HUES48 (cell line): ENCODE data around the gene FKBP2.
A peak's percentile ranks its signal among the peaks of the same experiment; 100 is the strongest.

Experiments
- H3K27ac ChIP-seq: one replicate; pipeline ENCODE4 v1.7.0; 2013; ENCODE audit warnings: low read depth, low read length, inconsistent platforms
- H3K27me3 ChIP-seq: 2 replicates; pipeline ENCODE4 v1.6.1; 2013; ENCODE audit warnings: mild to moderate bottlenecking, low read length; ENCODE audit not compliant: control insufficient read depth, insufficient read depth
- H3K36me3 ChIP-seq: 2 replicates; pipeline ENCODE4 v1.6.1; 2013; ENCODE audit warnings: low read length; ENCODE audit not compliant: control insufficient read depth, insufficient read depth
- H3K4me1 ChIP-seq: 2 replicates; pipeline ENCODE4 v1.6.1; 2013; ENCODE audit warnings: mild to moderate bottlenecking, low read length; ENCODE audit not compliant: control insufficient read depth, insufficient read depth
- H3K4me3 ChIP-seq: 2 replicates; pipeline ENCODE4 v1.5.1; 2013; ENCODE audit warnings: mild to moderate bottlenecking, low read depth, low read length
- H3K9ac ChIP-seq: 2 replicates; pipeline ENCODE4 v1.6.1; 2013; ENCODE audit warnings: mild to moderate bottlenecking, low read depth, low read length, moderate library complexity
- H3K9me3 ChIP-seq: 2 replicates; pipeline ENCODE4 v1.6.1; 2013; ENCODE audit warnings: low read length; ENCODE audit not compliant: control insufficient read depth, insufficient read depth

The FKBP2 gene

DNA sequence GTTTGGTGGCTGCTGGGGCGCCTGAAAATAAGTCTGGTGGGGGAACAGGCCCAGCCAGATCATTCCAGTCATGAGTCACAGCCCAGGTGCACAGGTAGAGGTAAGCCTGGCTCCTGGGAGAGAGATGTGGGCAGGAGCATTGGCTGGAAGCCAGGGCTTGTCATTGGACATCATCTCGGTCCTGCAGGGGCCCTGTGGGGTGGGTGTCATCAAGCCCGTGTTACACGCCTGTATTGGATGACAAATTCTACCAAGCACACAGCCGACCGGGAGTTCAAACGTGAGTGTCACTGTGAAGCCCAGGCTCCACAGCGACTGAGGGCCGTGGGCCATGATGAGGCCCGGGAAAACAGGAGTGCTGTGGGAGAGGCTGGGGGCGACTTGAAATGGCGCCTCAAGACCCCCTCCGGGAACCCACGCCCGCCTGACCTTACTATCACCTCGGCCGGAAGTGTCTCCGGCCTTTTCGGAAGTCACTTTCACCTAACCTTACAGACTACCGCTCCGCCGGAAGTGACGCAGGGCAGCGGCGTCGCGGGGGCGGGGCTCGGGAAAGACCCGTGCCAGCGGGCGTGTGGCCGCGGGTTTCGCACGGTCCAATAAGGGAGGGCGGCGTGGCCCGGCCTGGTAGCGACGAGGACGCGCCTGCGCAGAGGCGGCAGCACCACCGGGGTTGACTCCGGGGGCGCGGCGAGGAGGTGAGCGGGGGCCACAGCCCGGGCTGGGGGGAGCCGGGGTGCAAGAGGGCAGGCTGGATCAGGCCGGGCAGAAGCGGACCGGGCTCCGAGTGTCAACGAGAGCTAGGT lies at the start of gene FKBP2:
TSS of gene FKBP2 (plus strand) at position 661 of the 806 bp plus-strand sequence. CDS start 1,293 bp downstream, outside the sequence.
- Histone ChIP-seq H3K9me3 (no peaks in the 10 kb centered on the region), H3K36me3 (peaks cover 35% of the 10 kb centered on the region), H3K27ac (peak within 1 kb of the TSS; percentile 99), H3K27me3 (no peaks in the 10 kb centered on the region), H3K9ac (peak within 1 kb of the TSS; percentile 82), H3K4me3 (peak within 1 kb of the TSS; percentile 95), H3K4me1 (peaks cover 4% of the 10 kb centered on the region)

DNA sequence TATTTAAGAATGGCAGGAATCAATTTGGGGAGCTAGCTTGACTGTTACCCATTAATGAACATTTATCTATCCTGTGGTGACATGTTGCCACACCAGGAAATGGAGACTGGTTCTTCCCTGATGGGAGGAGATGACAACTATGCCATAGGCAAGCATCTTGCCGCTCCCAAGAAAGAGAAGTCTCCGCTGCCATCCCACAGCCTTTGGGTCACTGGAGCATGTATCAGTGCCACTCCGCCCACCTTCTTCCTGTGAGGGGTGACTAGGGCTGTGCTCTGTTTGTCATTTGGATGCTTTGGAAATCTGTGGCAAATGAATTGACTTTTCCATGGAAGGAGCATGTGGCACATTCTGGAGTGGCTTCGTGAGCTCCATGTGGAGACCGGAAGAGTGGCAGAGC lies 48.5 kb upstream of the FKBP2 start:
- Histone ChIP-seq H3K27me3 (no peaks in the 10 kb centered on the region), H3K4me3 (no peak overlapping the region), H3K9me3 (no peaks in the 10 kb centered on the region), H3K9ac (no peak overlapping the region), H3K27ac (no peak overlapping the region), H3K36me3 (peaks cover 69% of the 10 kb centered on the region), H3K4me1 (no peaks in the 10 kb centered on the region)

DNA sequence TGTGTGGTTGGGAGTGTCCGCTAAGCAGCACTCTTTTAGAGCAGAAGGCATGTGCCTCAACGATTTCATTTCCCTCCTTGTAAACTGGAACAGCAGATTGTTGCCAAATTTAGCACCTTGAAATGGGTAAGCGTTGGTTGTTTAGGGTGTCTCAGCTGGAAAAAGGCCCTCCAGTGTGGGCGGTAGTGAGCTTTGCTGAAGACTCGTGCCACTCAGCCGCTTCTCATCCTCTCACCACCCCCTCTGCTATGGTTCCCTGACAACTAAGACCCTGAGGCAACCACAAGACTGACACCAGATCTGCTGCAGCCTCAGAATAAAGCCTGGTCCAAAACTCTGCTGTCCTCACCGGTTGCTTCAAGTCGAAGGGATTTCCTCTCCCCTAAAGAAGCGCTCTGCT lies 44.3 kb upstream of the FKBP2 start:
- Histone ChIP-seq H3K27ac (no peak overlapping the region), H3K36me3 (peaks cover 90% of the 10 kb centered on the region), H3K9ac (no peak overlapping the region), H3K9me3 (no peaks in the 10 kb centered on the region), H3K4me1 (no peaks in the 10 kb centered on the region), H3K27me3 (no peaks in the 10 kb centered on the region), H3K4me3 (no peak overlapping the region)

DNA sequence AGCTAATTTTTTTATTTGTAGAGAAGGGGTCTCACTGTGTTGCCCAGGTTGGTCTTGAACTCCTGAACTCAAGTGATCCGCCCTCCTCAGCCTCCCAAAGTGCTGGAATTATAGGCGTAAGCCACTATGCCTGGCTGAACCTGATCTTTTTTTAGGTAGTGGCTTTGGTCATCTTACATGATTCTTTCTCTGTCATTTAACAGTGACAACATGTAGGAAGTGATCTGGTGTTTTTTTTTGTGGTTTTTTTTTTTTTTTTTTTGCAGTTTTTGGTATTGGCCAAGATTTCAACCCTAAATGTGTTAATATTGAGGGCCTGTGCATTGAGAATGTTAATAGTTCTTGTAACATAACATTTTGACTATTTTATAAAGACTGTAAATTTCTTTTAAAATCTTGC lies 42.4 kb upstream of the FKBP2 start:
- Histone ChIP-seq H3K9me3 (no peaks in the 10 kb centered on the region), H3K36me3 (peaks cover 94% of the 10 kb centered on the region), H3K27me3 (no peaks in the 10 kb centered on the region), H3K27ac (no peak overlapping the region), H3K9ac (no peak overlapping the region), H3K4me1 (no peaks in the 10 kb centered on the region), H3K4me3 (no peak overlapping the region)

DNA sequence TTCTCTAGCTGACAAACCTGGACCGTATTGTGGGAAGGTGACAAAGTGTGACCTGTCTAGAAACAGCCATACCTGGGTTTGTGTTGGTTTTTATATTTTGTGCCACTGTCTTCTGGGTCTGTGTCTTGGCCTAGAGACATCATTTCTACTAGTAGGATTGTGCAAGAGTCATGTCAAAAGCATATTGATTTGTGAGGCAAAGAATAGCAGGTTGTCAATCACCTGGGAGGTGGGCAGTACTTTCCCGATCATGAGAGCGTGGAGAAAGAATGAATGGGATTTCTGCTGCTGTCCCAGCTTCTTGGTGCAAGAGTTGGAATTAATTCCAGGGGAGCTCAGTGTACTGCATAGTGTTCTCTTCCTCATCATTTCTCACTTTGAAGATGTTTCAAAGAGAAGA lies 39.4 kb upstream of the FKBP2 start:
- H3K36me3 ChIP-seq = peaks cover 92% of the 10 kb centered on the region

DNA sequence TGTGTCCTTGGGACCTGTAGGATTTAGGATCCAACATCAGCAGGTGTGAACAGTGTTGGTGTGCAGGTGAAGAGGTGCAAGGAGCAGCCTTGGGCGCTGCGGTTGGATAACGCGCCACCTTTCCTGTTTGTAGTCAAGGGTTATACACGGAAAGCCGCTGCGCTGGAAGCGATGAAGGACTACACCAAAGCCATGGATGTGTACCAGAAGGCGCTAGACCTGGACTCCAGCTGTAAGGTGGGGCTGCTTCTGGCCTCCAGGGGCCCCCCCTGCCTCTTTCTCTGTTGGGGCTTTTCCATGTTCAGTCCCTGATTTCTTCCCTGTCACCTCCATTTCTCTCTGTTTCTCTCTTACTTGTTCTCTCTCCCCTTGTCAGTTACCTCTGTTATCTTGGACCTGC lies 37.9 kb upstream of the FKBP2 start:
- H3K4me3 ChIP-seq = no peak overlapping the region

More for the DNA sequence above, 39.4 kb upstream of the FKBP2 start:
- H3K27ac ChIP-seq = no peak overlapping the region
- no peaks in the 10 kb centered on the region for H3K4me1 ChIP-seq
- no peaks in the 10 kb centered on the region for H3K9me3 ChIP-seq
- H3K27me3 ChIP-seq = no peaks in the 10 kb centered on the region
- no peak overlapping the region for H3K9ac ChIP-seq
- no peak overlapping the region for H3K4me3 ChIP-seq

DNA sequence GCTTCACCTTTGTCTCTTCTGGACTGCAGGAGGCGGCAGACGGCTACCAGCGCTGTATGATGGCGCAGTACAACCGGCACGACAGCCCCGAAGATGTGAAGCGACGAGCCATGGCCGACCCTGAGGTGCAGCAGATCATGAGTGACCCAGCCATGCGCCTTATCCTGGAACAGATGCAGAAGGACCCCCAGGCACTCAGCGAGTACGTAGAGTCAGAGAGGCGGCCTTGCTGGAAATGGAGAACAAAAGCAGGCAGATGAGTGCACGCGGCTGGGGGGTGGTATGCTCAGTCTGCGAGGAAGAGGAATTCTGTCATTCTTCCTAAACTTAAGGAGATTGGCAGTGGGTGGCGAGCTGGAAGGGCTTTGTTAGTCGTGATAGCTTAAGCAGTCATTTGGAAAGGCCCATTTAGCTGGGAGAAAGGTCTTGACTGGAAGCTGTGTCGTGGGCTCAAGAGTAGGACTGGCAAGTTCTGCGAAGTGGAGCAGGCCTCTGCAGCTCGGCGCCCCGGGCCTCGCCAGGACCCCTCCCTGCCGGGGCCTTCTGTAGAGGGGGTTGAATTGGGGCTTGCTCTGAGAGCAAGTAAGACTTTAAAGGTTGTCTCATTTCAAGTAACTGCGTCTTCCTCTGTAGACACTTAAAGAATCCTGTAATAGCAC lies 37.3 kb upstream of the FKBP2 start:
- Histone ChIP-seq H3K27ac (no peak overlapping the region), H3K36me3 (peaks cover 87% of the 10 kb centered on the region), H3K27me3 (no peaks in the 10 kb centered on the region), H3K9me3 (no peaks in the 10 kb centered on the region), H3K4me3 (no peak overlapping the region), H3K9ac (0 out of 2 replicates have a peak overlapping the region, but pooled peaks have one; percentile 3), H3K4me1 (no peaks in the 10 kb centered on the region)

More for the DNA sequence above, 37.9 kb upstream of the FKBP2 start:
- Histone ChIP-seq H3K27me3 (no peaks in the 10 kb centered on the region), H3K4me1 (no peaks in the 10 kb centered on the region), H3K9ac (no peak overlapping the region), H3K27ac (no peak overlapping the region), H3K9me3 (no peaks in the 10 kb centered on the region), H3K36me3 (peaks cover 92% of the 10 kb centered on the region)

DNA sequence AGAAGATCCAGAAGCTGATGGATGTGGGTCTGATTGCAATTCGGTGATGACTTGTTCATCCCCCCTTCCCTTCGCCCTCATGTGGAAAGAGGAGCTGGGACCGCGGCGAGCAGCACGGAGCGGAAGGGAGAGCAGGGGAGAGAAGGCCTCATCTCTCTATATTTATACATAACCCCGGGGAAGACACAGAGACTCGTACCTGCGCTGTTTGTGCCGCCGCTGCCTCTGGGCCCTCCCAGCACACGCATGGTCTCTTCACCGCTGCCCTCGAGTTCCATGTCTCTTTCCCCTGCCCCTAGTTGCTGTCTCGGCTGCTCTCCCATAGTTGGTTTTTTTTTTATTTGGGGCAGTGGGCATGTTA lies 36.8 kb upstream of the FKBP2 start:
- H3K27me3 ChIP-seq = no peaks in the 10 kb centered on the region
- H3K9me3 ChIP-seq = no peaks in the 10 kb centered on the region
- no peak overlapping the region for H3K27ac ChIP-seq
- H3K4me3 ChIP-seq = no peak overlapping the region
- H3K4me1 ChIP-seq = no peaks in the 10 kb centered on the region
- H3K9ac ChIP-seq = no peak overlapping the region
- peaks cover 82% of the 10 kb centered on the region for H3K36me3 ChIP-seq

DNA sequence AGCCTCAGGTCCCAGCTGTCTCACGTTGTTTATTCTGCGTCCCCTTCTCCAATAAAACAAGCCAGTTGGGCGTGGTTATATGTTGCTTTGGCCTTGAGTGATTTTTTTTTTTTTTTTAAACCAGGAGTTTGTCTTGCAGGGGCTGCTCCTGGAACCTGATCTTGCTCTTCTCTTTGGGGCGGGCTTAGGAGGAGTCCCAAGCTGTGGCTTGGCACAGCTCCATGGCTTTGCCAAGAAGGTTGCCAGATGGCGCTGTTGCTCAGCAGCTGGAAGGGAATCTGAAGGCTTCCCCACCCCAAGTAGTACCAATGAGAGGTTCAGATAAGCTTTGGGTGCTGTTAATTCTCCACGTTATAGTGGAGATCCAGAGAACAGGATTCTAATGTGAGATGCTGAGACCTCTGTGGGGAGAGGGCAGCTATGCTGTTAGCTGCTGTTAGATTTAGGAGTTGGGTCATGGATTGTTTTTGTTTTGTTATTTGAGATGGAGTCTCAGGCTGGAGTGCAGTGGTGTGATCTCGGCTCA lies 36.4 kb upstream of the FKBP2 start:
- Histone ChIP-seq H3K4me1 (no peaks in the 10 kb centered on the region), H3K36me3 (peaks cover 82% of the 10 kb centered on the region), H3K9me3 (no peaks in the 10 kb centered on the region), H3K4me3 (no peak overlapping the region), H3K27ac (no peak overlapping the region), H3K27me3 (no peaks in the 10 kb centered on the region), H3K9ac (no peak overlapping the region)

DNA sequence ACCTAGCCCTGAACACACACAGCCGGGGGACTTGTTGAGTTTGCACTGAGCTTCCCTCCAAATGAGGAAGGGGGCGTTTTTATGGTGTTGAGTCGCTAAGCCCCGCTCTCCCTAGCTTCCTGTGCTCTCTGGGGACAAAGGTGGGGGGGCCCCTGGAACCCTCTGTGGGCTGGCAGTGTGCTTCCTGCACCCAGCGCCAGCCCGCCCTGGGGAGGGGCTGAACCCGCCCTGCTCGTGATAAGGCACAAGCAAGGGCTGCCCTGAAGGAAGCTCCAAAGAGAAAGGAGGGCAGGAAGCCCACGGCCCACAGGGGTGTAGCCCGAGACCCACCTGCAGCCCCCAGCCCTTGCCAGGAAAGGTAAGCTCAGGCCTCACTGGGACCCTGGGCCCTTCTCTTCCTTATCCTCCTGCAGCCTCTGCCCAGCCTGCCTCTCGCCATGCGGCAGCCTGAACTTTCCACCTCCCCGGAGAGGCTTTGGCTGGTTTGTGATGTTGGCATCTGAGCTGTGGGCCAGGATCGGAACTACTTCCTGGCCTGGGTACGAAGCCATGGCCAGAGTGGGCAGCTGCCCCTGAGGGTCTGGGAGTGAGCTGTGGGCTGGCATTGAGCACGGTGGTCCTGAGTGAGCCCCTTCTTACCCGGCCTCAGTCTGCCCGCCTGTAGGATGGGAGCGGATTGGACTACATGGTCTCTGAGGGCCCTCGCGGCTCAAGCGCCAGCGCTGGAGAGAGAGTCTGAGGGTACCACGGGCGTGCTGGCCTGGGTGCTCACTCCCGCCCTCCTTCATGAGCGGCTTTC lies 34.2 kb upstream of the FKBP2 start, which contains the start of gene FERMT3:
TSS of gene FERMT3 (plus strand) at position 265 of the 799 bp plus-strand sequence. CDS start 644 bp downstream, outside the sequence.
- Histone ChIP-seq H3K4me3 (no peak within 1 kb of the TSS), H3K9ac (peak within 1 kb of the TSS; percentile 12; the same call in 1 of the 2 replicates), H3K36me3 (peaks cover 69% of the 10 kb centered on the region), H3K27me3 (no peaks in the 10 kb centered on the region), H3K27ac (peak within 1 kb of the TSS; percentile 42), H3K9me3 (no peaks in the 10 kb centered on the region), H3K4me1 (no peaks in the 10 kb centered on the region)
